Measurements from ENCODE around the gene NLGN3.

- TF ChIP-seq CTCF (conservative IDR thresholded peaks at IDR 0.05), result no peak
- TF ChIP-seq EZH2 (IDR thresholded peaks at IDR 0.05; ENCODE audit: low read depth), result no peak
Measured at GRCh38 chrX:71181910-71182799, 37.5 kb downstream of the NLGN3 start.
